Left colon (tissue), 2 donors: ENCODE data around the gene ATP7B. TPM values are rescaled to one million over a fixed set of nuclear protein-coding genes. Genes with fewer than 3 reads are reported as not detected.
"Not testable (repeated sequence)": the region's sequence is repeated elsewhere in the genome, so short reads cannot be mapped to it uniquely, and the experiment has no call there.

ENCODE experiments used
- ATAC-seq: fragments of 200-7000 bp; cut with Tn5 transposase; one replicate; pipeline ENCODE4 v1.9.1; 2020; ENCODE audit warnings: mild to moderate bottlenecking, moderate library complexity
- DNase-seq, 2 donors: peaks; one replicate each; pipeline ENCODE4 v3.0.0-alpha.2; 2020
- intact Hi-C, 2 donors: fragments of 100-400 bp; cut with DNase I in 1 of 2; cut with micrococcal nuclease in 1 of 2; formaldehyde crosslinking; loops; one replicate each; pipeline versions ENCODE4 v1.11.2 to v1.14.0; 2022; cut with DNase I, micrococcal nuclease
- long read RNA-seq: library from polyadenylated mRNA; unstranded; transcript quantifications from one replicate; pipeline ENCODE4 v2.0.0, GENCODE V29; 2021
- total RNA-seq, 2 donors: library from RNA; stranded (reverse); fragmentation: NEBNext Ultra II Directional; extraction: Animal tissue kit (Norgen Biotek cat#: 25700); gene quantifications; one replicate each; pipeline ENCODE4 v1.2.1, GENCODE V29; 2021
- donor health status: DM: no; HTN: no; CAD: no.
- donor health status: DM: yes; HTN: yes; CAD: no.

Gene ATP7B
- total RNA-seq: 10 to 100 TPM; 18.5 to 27.6 TPM
- long read RNA-seq, full-length matches to known transcripts: 1 of 25 reads
- long read RNA-seq, partial matches to known transcripts: 14 of 25 reads
- long read RNA-seq, other reads (novel, unspliced or antisense): 10 of 25 reads

DNA sequence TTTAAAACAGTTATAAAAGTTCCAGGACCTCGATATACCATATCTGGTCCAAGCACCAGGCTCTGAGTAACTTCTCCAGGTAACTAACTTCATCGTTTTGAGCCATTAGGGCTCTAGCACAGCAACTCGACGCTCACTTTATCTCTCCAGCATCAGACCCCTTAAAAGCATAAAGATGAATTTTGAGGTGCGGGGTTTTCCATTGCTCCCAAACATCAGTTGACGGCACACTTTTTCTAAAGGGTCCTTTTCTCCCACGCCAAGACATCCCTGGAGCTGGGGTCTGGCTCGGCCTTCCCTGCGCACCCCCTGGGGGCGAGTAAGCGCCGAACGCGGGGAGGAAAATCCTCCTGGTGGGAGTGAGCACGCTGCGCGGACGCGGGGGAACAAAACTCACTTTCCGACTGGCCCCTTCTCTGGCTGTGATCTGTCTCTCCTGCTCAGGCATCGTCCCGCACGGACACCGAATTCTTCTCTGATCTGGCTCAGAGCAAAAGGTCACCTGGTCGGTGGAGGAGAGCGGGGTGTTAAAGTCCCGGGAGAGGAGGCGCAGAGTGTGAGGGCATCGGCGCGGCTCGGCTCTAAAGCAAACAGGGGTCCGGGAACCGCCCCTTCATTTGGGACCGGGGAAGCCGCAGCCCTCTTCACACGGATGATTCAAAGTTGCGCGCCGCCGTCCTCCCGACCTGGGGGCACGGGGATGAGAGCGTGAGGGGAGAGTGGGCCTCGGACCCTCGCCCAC is at the start of gene ATP7B:
Gene ATP7B (minus strand): TSS at position 561 of the 742 bp plus-strand sequence. CDS start 113 bp downstream, at position 448.
- peak; percentile 38 to 54 for DNase-seq
- intact Hi-C loops: no loop called here
- peak; percentile 38 for ATAC-seq

DNA sequence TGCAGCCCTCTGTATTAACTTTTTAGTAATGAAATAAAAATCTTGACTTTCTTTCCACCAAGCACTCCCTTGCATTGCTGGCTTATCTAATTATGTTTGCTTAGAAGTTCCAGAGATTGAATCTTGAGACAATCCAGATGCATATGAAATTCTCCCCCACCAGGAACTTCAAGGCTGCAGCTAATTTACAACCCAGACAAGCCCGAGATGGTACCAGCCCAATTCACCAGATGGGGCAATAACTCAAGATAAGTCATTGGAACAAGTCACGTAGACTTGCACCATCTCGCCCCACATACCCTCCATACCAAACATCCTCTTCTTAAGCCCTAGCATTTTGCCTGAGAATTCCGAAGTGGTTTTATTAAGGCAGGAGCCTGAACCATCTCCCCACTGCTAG is 42.2 kb upstream of the ATP7B start:
- ATAC-seq (no peak), DNase-seq (no peak)
- intact Hi-C loops: no loop called here

DNA sequence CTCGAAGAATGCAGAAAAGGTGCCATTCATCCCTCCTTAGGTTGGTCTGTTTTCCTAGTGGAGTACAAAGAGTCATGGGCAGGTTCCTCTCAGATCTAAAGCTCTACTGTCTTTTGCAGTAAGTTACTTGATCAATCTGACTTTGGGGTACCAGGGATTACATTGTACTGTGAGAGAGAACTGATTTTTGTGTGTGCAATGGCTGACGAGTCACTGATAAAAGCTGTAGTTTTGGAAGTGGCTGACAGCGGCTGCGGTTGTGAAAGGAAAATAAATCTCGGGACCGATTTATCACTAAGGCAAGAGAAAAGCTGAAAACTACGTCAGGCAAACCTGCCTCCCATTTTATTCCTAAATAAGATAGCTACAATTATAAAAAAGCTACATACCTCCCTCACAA is 40.1 kb upstream of the ATP7B start:
- ATAC-seq (no peak), DNase-seq (no peak)
- intact Hi-C loops: no loop called here

DNA sequence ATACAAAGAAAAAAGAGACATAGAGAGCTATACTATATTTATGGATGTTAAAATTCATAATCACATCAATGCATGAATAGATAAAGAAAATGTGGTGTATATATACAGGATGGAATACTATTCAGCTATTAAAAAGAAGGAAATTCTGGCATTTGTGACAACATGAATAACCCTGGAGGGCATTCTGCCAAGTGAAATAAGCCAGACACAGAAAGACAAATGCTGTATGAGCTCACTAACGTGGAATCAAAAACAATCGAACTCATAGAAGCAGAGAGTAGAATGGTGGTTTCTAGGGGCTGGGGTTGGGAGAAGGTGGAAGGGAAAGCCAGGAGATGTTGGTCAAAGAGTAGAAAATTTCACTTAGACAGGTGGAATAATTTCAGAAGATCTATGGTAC is 37.3 kb upstream of the ATP7B start:
- no peak for ATAC-seq
- intact Hi-C loops: no loop called here
- no peak for DNase-seq

- intact Hi-C loops: no loop called here
- ATAC-seq (no peak), DNase-seq (no peak)
Measured at GRCh38 chr13:52047463-52047862, 36.2 kb upstream of the ATP7B start.

GRCh38 chr13:52043675-52044074 is 32.4 kb upstream of the ATP7B start:
- DNase-seq: no peak
- intact Hi-C loops: no loop called here
- no peak for ATAC-seq

- ATAC-seq (no peak), DNase-seq (no peak)
- intact Hi-C loops: no loop called here
Measured at GRCh38 chr13:52036037-52036436, 24.8 kb upstream of the ATP7B start.

DNA sequence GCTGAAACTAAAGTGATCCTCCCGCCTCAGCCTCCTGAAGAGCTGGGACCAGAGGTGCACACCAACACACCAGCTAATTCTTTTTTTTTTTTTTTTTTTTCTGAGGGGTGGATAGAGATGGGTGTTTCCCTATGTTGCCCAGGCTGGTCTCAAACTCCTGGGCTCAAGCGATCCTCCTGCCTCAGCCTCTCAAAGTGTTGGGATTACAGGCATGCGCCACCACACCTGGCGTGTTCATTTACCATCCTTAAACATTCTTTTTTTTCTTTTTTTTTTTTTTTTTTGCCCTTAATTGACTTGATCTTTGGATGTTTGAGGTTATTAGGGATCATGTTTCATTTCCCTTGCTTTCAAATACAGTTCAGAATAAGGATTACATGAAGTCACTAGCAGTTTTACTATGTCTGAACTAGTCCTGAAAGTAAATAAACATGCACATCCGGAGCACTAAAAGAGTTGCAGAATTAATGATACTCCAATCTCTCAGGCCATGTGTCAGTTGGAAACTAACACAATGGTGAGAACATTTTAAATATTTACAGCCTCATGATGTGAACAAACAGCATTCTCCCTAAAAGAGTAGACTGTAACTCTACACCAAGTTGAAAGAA is 23.5 kb upstream of the ATP7B start:
- no peak for DNase-seq
- no peak for ATAC-seq
- intact Hi-C loops: no loop called here

- DNase-seq: no peak
- intact Hi-C loops: no loop called here
- no peak for ATAC-seq
Measured at GRCh38 chr13:52033039-52033438, 21.8 kb upstream of the ATP7B start.

GRCh38 chr13:52030401-52030800 is 19.2 kb upstream of the ATP7B start:
- intact Hi-C loops, ATAC-seq, DNase-seq: not testable (repeated sequence)

GRCh38 chr13:52029569-52029968 is 18.3 kb upstream of the ATP7B start:
- intact Hi-C loops: no loop called here
- DNase-seq (peak in 1 of 2 donors; percentile 23), ATAC-seq (peak; percentile 46)

GRCh38 chr13:52027832-52028231 is 16.6 kb upstream of the ATP7B start:
- intact Hi-C loops: no loop called here
- DNase-seq: no peak
- ATAC-seq: no peak

GRCh38 chr13:52026246-52026626 is 15.0 kb upstream of the ATP7B start:
- DNase-seq (no peak), ATAC-seq (no peak)
- intact Hi-C loops: no loop called here

DNA sequence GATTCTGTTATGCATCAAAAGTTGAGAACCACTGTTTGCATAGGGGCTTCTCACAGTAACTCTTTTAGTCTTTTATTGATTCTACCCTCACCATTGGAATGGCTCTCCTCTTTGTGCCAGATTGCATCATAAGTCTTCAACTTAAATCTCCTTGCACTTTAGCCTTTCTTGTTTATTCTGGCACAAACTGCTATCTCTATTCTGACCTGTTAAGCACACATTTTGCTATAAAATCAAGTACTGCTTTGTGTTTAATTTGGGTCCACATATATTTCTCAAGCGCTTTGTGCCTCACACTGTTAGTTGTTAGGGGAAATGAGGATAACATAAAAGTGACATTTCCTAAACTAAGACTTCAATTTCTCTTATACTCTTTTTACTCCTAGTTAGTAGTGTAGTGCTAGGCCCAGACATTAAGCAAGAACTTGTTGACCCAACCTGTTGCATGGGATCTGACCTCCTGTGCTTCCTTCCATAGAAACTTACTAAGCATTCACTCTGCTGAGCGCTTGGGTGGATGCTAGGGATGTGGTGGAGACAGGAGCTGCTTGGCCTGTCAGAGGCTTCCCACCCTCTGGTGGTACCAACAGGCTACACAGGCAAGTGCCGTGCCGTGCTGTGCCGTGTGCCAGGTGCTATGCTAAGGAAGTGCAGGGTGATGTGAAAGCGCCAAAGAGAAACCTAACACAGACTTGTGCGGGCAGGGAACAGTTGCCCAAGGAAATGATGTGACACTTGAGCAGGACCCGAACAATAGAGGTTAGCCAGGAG is 14.4 kb upstream of the ATP7B start:
- peak; percentile 69 for ATAC-seq
- intact Hi-C loops: no loop called here
- DNase-seq: no peak

DNA sequence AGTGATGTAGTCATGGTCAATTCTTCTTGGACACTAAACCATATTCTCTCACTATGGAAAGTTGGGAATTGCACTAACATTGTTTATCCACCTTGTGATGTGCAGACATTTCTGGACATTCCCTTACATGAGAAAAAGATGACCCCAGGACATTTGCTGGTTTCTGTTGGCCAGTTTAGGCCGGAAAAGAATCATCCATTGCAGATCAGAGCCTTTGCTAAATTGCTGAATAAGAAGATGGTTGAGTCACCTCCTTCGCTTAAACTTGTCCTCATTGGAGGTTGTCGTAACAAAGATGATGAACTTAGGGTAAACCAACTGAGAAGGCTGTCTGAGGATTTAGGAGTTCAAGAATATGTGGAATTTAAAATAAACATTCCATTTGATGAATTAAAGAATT is 13.2 kb upstream of the ATP7B start, which contains the start of gene UTP14C:
Gene UTP14C (plus strand): TSS at position 211 of the 400 bp plus-strand sequence. CDS start 4,114 bp downstream, outside the sequence.
- ATAC-seq: no peak
- intact Hi-C loops: no loop called here
- no peak for DNase-seq

GRCh38 chr13:52022356-52022755 is 11.1 kb upstream of the ATP7B start:
- intact Hi-C loops: no loop called here
- ATAC-seq (no peak), DNase-seq (no peak)

- ATAC-seq (peak; percentile 80), DNase-seq (no peak)
- intact Hi-C loops: no loop called here
Measured at GRCh38 chr13:52020191-52020590, 8.9 kb upstream of the ATP7B start.

GRCh38 chr13:52016296-52016695 is 5.0 kb upstream of the ATP7B start:
- no peak for ATAC-seq
- intact Hi-C loops: no loop called here

GRCh38 chr13:52012512-52012836 is 1.2 kb upstream of the ATP7B start:
- ATAC-seq (no peak), DNase-seq (no peak)

More at GRCh38 chr13:52016296-52016695, 5.0 kb upstream of the ATP7B start:
- DNase-seq: no peak

More at GRCh38 chr13:52012512-52012836, 1.2 kb upstream of the ATP7B start:
- intact Hi-C loops: no loop called here
